Choroid plexus epithelial cell (primary cell): ENCODE data around the gene PGAP2.
"Not testable (repeated sequence)": the region's sequence is repeated elsewhere in the genome, so short reads cannot be mapped to it uniquely, and the experiment has no call there.

ENCODE experiments used
- DNase-seq: peaks from one replicate; pipeline ENCODE4 v3.0.0-alpha.2; 2010; ENCODE audit warnings: low read depth
- H3K4me3 ChIP-seq: 2 replicates; pipeline ENCODE4 v1.5.1; 2011; ENCODE audit warnings: low read depth, mild to moderate bottlenecking, control low read depth, low read length, moderate library complexity
- CTCF ChIP-seq: conservative IDR thresholded peaks from 2 replicates; pipeline ENCODE4 v1.5.1; 2011; ENCODE audit warnings: low read depth, mild to moderate bottlenecking, control low read depth, inconsistent platforms, low read length, moderate library complexity

PGAP2 gene

GRCh38 chr11:3808861-3809623 lies 682 bp downstream of the PGAP2 start:
- peak overlapping the region; percentile 85 for H3K4me3 ChIP-seq
- peak; percentile 63 for TF ChIP-seq CTCF
- DNase-seq = peak; percentile 77

GRCh38 chr11:3809624-3809928 lies 1.2 kb downstream of the PGAP2 start:
- H3K4me3 ChIP-seq = no peak overlapping the region
- no peak for DNase-seq

GRCh38 chr11:3810446-3810845 lies 2.1 kb downstream of the PGAP2 start:
- no peak overlapping the region for H3K4me3 ChIP-seq
- no peak for TF ChIP-seq CTCF
- no peak for DNase-seq

More at GRCh38 chr11:3809624-3809928, 1.2 kb downstream of the PGAP2 start:
- no peak for TF ChIP-seq CTCF

- no peak overlapping the region for H3K4me3 ChIP-seq
- no peak for TF ChIP-seq CTCF
- no peak for DNase-seq
Observed at GRCh38 chr11:3810951-3811350, 2.6 kb downstream of the PGAP2 start.

- not testable (repeated sequence) for DNase-seq, H3K4me3 ChIP-seq
Observed at GRCh38 chr11:3814832-3815231, 6.5 kb downstream of the PGAP2 start.

GRCh38 chr11:3815845-3816244 lies 7.5 kb downstream of the PGAP2 start:
- no peak overlapping the region for H3K4me3 ChIP-seq
- DNase-seq = no peak
- TF ChIP-seq CTCF = no peak

GRCh38 chr11:3816673-3817072 lies 8.3 kb downstream of the PGAP2 start:
- TF ChIP-seq CTCF = no peak
- no peak for DNase-seq
- H3K4me3 ChIP-seq = no peak overlapping the region
